Measurements from ENCODE around the gene IFNGR2. TPM values are rescaled to one million over a fixed set of nuclear protein-coding genes. Genes with fewer than 3 reads are reported as not detected.

IFNGR2 gene
- total and polyA plus RNA-seq, 2 of the 13 experiments (the other 11 are each of a cell fraction or from before 2014, with no cell fraction given), result 61.3 to 117 TPM

- no peak for TF ChIP-seq TOE1 (CRISPR knock-in tag; IDR thresholded peaks at IDR 0.05)
- peak; percentile 54; the same call in 1 of the 2 replicates for TF ChIP-seq ARNT2 (CRISPR knock-in tag; IDR thresholded peaks at IDR 0.05; ENCODE audit: low read depth)
- TF ChIP-seq BRD4 (CRISPR knock-in tag; IDR thresholded peaks at IDR 0.05), result peak; percentile 18; the same call in 1 of the 2 replicates
- TF ChIP-seq MAX (IDR thresholded peaks at IDR 0.05), result peak; percentile 24; the same call in 1 of the 2 replicates
- peak; percentile 80 for TF ChIP-seq ZFY (CRISPR knock-in tag; IDR thresholded peaks at IDR 0.05)
- TF ChIP-seq ZNF574 (CRISPR knock-in tag; IDR thresholded peaks at IDR 0.05), result peak; percentile 19; the same call in 1 of the 2 replicates
- peak; percentile 38; the same call in 1 of the 2 replicates for TF ChIP-seq ZNF773 (CRISPR knock-in tag; IDR thresholded peaks at IDR 0.05; ENCODE audit: borderline replicate concordance)
- TF ChIP-seq HOXA3 (CRISPR knock-in tag; IDR thresholded peaks at IDR 0.05), result no peak
- TF ChIP-seq PATZ1 (CRISPR knock-in tag; IDR thresholded peaks at IDR 0.05), result peak; percentile 67; the same call in 1 of the 2 replicates
- 0 out of 2 replicates have a peak, but pooled peaks have one; percentile 59 for TF ChIP-seq RBFOX2 (IDR thresholded peaks at IDR 0.05; ENCODE audit: low read depth, low read length)
- TF ChIP-seq ZNF20 (CRISPR knock-in tag; IDR thresholded peaks at IDR 0.05), result no peak
- TF ChIP-seq ZFP82 (CRISPR knock-in tag; IDR thresholded peaks at IDR 0.05; ENCODE audit: borderline replicate concordance), result 0 out of 2 replicates have a peak, but pooled peaks have one; percentile 65
- peak; percentile 35 for TF ChIP-seq ZFX (CRISPR knock-in tag; IDR thresholded peaks at IDR 0.05; ENCODE audit: low read depth)
- no peak for TF ChIP-seq ZBTB10 (CRISPR knock-in tag; IDR thresholded peaks at IDR 0.05; ENCODE audit: borderline replicate concordance)
- no peak for TF ChIP-seq TEAD2 (CRISPR knock-in tag; IDR thresholded peaks at IDR 0.05)
- 0 out of 2 replicates have a peak, but pooled peaks have one; percentile 21 for TF ChIP-seq ZNF441 (CRISPR knock-in tag; IDR thresholded peaks at IDR 0.05; ENCODE audit: borderline replicate concordance)
- TF ChIP-seq YEATS4 (CRISPR knock-in tag; IDR thresholded peaks at IDR 0.05; ENCODE audit: borderline replicate concordance), result peak; percentile 10; the same call in 1 of the 2 replicates
- 0 out of 2 replicates have a peak, but pooled peaks have one; percentile 37 for TF ChIP-seq ZNF816 (CRISPR knock-in tag; IDR thresholded peaks at IDR 0.05; ENCODE audit: borderline replicate concordance)
- TF ChIP-seq ZBTB44 (CRISPR knock-in tag; IDR thresholded peaks at IDR 0.05), result no peak
Observed at GRCh38 chr21:33403128-33403785, at the start of gene IFNGR2 (continued).

Measured in HepG2 (cell line).